Hair follicular keratinocyte (primary cell): ENCODE results near the gene RNF2. TPM values are rescaled to one million over a fixed set of nuclear protein-coding genes. Genes with fewer than 3 reads are reported as not detected.

Experiments used
- total RNA-seq: library from RNA; depleted of rRNA; stranded (reverse); fragments of >200 nt; gene quantifications from 2 replicates; pipeline ENCODE4 v1.2.3, GENCODE V29; 2015

Gene RNF2
- 13.3 and 15.5 TPM in 2 replicates for total RNA-seq

DNA sequence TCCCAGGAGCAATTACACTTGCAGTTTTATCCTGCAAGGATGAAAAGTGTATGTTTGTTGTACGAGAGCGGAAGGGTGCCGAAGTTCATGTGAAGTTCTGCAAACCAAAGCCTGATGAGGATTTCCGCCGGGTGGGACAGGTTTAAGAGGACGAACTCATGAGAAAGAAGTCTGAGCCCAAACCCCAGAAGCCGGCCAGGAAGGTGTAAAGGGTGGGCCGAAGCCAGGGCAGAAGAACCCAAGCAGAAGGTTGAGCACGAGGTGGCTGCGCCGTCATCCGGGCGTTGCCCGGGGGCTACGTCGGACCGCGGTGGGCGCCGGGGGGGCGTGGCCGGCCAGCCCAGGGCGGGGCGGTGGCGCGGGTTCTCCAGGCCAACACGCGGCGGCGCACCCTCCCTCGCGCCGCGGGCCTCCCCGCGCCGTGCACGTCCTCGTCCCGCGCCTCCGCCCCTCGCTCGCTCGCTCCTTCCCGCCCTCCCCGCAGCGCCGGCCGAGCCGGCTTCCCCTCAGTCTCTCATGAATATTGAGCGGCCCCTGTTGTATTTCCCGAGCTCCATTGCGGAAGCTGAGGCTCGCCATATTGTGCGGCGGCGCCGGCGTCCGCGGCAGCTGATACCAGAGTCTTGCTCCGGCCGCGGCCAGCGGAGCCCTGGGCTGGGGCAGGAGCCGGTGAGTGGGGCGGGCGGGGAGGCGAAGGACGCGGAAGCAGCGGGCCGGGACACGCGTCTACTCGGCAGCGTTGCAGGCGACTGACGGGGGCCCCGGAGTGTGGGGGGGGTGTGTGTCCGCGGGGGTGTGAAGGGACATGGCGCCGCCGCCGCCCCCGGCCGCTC is at the start of gene RNF2:
TSS of gene RNF2 (plus strand) at position 578 of the 833 bp plus-strand sequence. CDS start 41,996 bp downstream, outside the sequence.

Other genes starting within 250 kb of the RNF2 start
- gene NIBAN1, start 71.0 kb upstream of the RNF2 start, total RNA-seq, result 17.0 and 29.3 TPM in 2 replicates
- 9.1 and 9.3 TPM in 2 replicates for gene TRMT1L, start 111.4 kb downstream of the RNF2 start, total RNA-seq
- gene SWT1, start 111.6 kb downstream of the RNF2 start, total RNA-seq, result 1.7 and 1.9 TPM in 2 replicates